Esophagus squamous epithelium (tissue), 4 donors: ENCODE results near the gene DIABLO.

Experiments
- CTCF ChIP-seq, 6 experiments: fragments of 450-650 bp in 4 of 6; fragments of 200-600 bp in 2 of 6; sonication (generic) in 2 of 6; IDR thresholded peaks; one replicate each; pipeline ENCODE4 v1.5.1; 2016 to 2019; ENCODE audit warnings: antibody characterized with exemption in 6 of 6, mild to moderate bottlenecking in 4 of 6, moderate library complexity in 4 of 6
- POLR2A ChIP-seq, 4 donors: fragments of 450-650 bp; IDR thresholded peaks; one replicate each; pipeline ENCODE4 v1.6.1; 2017; ENCODE audit warnings: antibody characterized with exemption in 4 of 4, mild to moderate bottlenecking in 4 of 4, moderate library complexity in 3 of 4

GRCh38 chr12:122185494-122186082 lies 40.3 kb downstream of the DIABLO start:
- TF ChIP-seq CTCF (IDR thresholded peaks at IDR 0.05) (no peak), POLR2A (IDR thresholded peaks at IDR 0.05) (no peak)
